Keratinocyte (primary cell): ENCODE measurements around the gene VSIG10L2. TPM values are rescaled to one million over a fixed set of nuclear protein-coding genes. Genes with fewer than 3 reads are reported as not detected.

Experiments
- DNase-seq: peaks from one replicate; pipeline ENCODE4 v3.0.0-alpha.2; 2011; ENCODE audit warnings: low read depth, missing footprints, low spot score
- FAIRE-seq: peaks from 2 replicates; lab custom pipeline; 2011; peaks lifted over from hg19 to GRCh38; lab: Jason Lieb, UNC
- H2AFZ ChIP-seq: 2 replicates; pipeline ENCODE4 v1.6.0; 2012; ENCODE audit warnings: low read length, control low read depth, inconsistent platforms; ENCODE audit not compliant: control insufficient read depth
- H3K27ac ChIP-seq: 2 replicates; pipeline ENCODE4 v1.5.1; 2011; ENCODE audit warnings: low read length; ENCODE audit not compliant: control insufficient read depth, insufficient read depth
- H3K27me3 ChIP-seq: 3 replicates; pipeline ENCODE4 v1.6.0; 2011; ENCODE audit warnings: low read length; ENCODE audit not compliant: control insufficient read depth, insufficient read depth; ENCODE audit errors: extremely low read depth
- H3K36me3 ChIP-seq, 2 experiments: 2 replicates in 1 of 2; 3 replicates in 1 of 2; pipeline ENCODE4 v1.5.1; 2011; ENCODE audit warnings: low read length in 2 of 2, mild to moderate bottlenecking in 1 of 2; ENCODE audit not compliant: control insufficient read depth in 2 of 2, insufficient read depth in 2 of 2; ENCODE audit errors: extremely low read depth in 1 of 2
- H3K4me1 ChIP-seq: 3 replicates; pipeline ENCODE4 v1.5.1; 2011; ENCODE audit warnings: low read length; ENCODE audit not compliant: control insufficient read depth, insufficient read depth; ENCODE audit errors: extremely low read depth
- H3K4me2 ChIP-seq: 3 replicates; pipeline ENCODE4 v1.6.0; 2011; ENCODE audit warnings: low read depth, low read length; ENCODE audit not compliant: control insufficient read depth, insufficient read depth; ENCODE audit errors: extremely low read depth
- H3K4me3 ChIP-seq, 3 experiments: fragments of 200-600 bp in 1 of 3; sonication (generic) in 1 of 3; 2 replicates in 2 of 3; 3 replicates in 1 of 3; pipeline ENCODE4 v1.5.1; 2011 to 2016; ENCODE audit warnings: low read length in 3 of 3, mild to moderate bottlenecking in 3 of 3, control low read depth in 2 of 3, inconsistent platforms in 1 of 3, low read depth in 1 of 3, mixed read lengths in 1 of 3, mixed run types in 1 of 3, moderate library complexity in 1 of 3; ENCODE audit not compliant: control insufficient read depth in 2 of 3, insufficient read depth in 2 of 3; ENCODE audit errors: extremely low read depth in 1 of 3
- H3K79me2 ChIP-seq: 2 replicates; pipeline ENCODE4 v1.6.0; 2012; ENCODE audit warnings: low read length; ENCODE audit not compliant: control insufficient read depth, insufficient read depth
- H3K9ac ChIP-seq: 3 replicates; pipeline ENCODE4 v1.6.0; 2011; ENCODE audit warnings: low read length; ENCODE audit not compliant: control insufficient read depth, insufficient read depth; ENCODE audit errors: extremely low read depth
- H3K9me1 ChIP-seq: 3 replicates; pipeline ENCODE4 v1.6.0; 2011; ENCODE audit warnings: low read length; ENCODE audit not compliant: control insufficient read depth, insufficient read depth; ENCODE audit errors: extremely low read depth
- H3K9me3 ChIP-seq: 2 replicates; pipeline ENCODE4 v1.5.1; 2012; ENCODE audit warnings: low read depth, low read length; ENCODE audit not compliant: control insufficient read depth
- H4K20me1 ChIP-seq: 3 replicates; pipeline ENCODE4 v1.6.0; 2011; ENCODE audit warnings: low read length; ENCODE audit not compliant: control insufficient read depth, insufficient read depth; ENCODE audit errors: extremely low read depth
- CTCF ChIP-seq, 3 experiments: IDR thresholded peaks in 1 of 3; conservative IDR thresholded peaks in 1 of 3; optimal IDR thresholded peaks in 1 of 3; 2 replicates in 2 of 3; 3 replicates in 1 of 3; pipeline versions ENCODE3 to v1.5.1; 2011; ENCODE audit warnings: low read length in 3 of 3, mild to moderate bottlenecking in 3 of 3, moderate library complexity in 2 of 3, control low read depth in 1 of 3, inconsistent platforms in 1 of 3; ENCODE audit not compliant: insufficient read depth in 2 of 3; ENCODE audit errors: extremely low read depth in 1 of 3
- EZH2 ChIP-seq: IDR thresholded peaks from one replicate; pipeline ENCODE4 v1.6.1; 2012; ENCODE audit warnings: inconsistent platforms, mild to moderate bottlenecking, low read length, moderate library complexity
- dilution Hi-C: fragments of 300-500 bp; cut with MboI; formaldehyde crosslinking; loops from one replicate; pipeline ENCODE4 v1.7.0; 2020; ENCODE audit warnings: low sequenced_read_pairs; ENCODE audit not compliant: extremely low pct_ligation_motif_present
- polyA plus RNA-seq, 5 experiments: library from polyadenylated mRNA; depleted of rRNA in 3 of 5; stranded (reverse) in 3 of 5; stranded (forward) in 1 of 5; unstranded in 1 of 5; fragments of >200 nt; gene quantifications; 1 replicate in 1 of 5; 2 replicates in 3 of 5; 3 replicates in 1 of 5; pipeline versions ENCODE4 v1.2.1 to v1.2.3, GENCODE V29; 2011 to 2012; ENCODE audit warnings: missing spikeins in 2 of 5, low read depth in 1 of 5, low replicate concordance in 1 of 5

Gene VSIG10L2
- polyA plus RNA-seq, 1 donor (not counting 4 experiments of a cell fraction or from before 2014, with no cell fraction given): 0.09 TPM

- Histone ChIP-seq H3K9ac (peak overlapping the region; percentile 72), H3K79me2 (peaks cover 34% of the 10 kb centered on the region), H3K4me2 (peak overlapping the region; percentile 84), H2AFZ (peak overlapping the region; percentile 97), H3K27ac (peak overlapping the region; percentile 61), H3K9me3 (no peaks in the 10 kb centered on the region), H3K4me1 (peaks cover 7% of the 10 kb centered on the region), H3K27me3 (peaks cover 20% of the 10 kb centered on the region), H3K9me1 (no peaks in the 10 kb centered on the region), H3K36me3 (peaks cover 6 to 8% of the 10 kb centered on the region in 2 experiments), H4K20me1 (no peaks in the 10 kb centered on the region), H3K4me3 (peak overlapping the region; percentile 49 to 83 (median 67))
- no peak for TF ChIP-seq CTCF (optimal IDR thresholded peaks at IDR 0.05 in 1 of 3, IDR thresholded peaks at IDR 0.05 in 1 of 3, conservative IDR thresholded peaks at IDR 0.05 in 1 of 3; ENCODE audit: extremely low read depth in 1 of 3, insufficient read depth in 2 of 3, low read length in 3 of 3)
- no peak for TF ChIP-seq EZH2
- DNase-seq (no peak), FAIRE-seq (no peak)
- dilution Hi-C loops: no loop called here
These were observed 43.4 kb upstream of the VSIG10L2 start for GRCh38 chr11:125902277-125902926.

GRCh38 chr11:125902927-125903710 lies 42.7 kb upstream of the VSIG10L2 start, which contains the start of gene PUS3:
TSS of gene PUS3 (minus strand) at chr11:125903206. CDS start at chr11:125896284, 6,922 bp downstream.
- H2AFZ ChIP-seq: peak within 1 kb of the TSS; percentile 97
- peak within 1 kb of the TSS; percentile 72 for H3K9ac ChIP-seq
- dilution Hi-C loops: no loop called here
- no peaks in the 10 kb centered on the region for H3K9me1 ChIP-seq
- H3K4me2 ChIP-seq: peak within 1 kb of the TSS; percentile 84
- peak within 1 kb of the TSS; percentile 61 for H3K27ac ChIP-seq
- H4K20me1 ChIP-seq: no peaks in the 10 kb centered on the region
- TF ChIP-seq EZH2: no peak
- TF ChIP-seq CTCF (optimal IDR thresholded peaks at IDR 0.05 in 1 of 3, IDR thresholded peaks at IDR 0.05 in 1 of 3, conservative IDR thresholded peaks at IDR 0.05 in 1 of 3; ENCODE audit: extremely low read depth in 1 of 3, insufficient read depth in 2 of 3, low read length in 3 of 3): no peak
- DNase-seq (no peak), FAIRE-seq (peak; percentile 43)
- H3K79me2 ChIP-seq: peaks cover 27% of the 10 kb centered on the region
- peaks cover 7% of the 10 kb centered on the region for H3K4me1 ChIP-seq
- H3K9me3 ChIP-seq: no peaks in the 10 kb centered on the region
- peaks cover 6 to 8% of the 10 kb centered on the region in 2 experiments for H3K36me3 ChIP-seq
- peaks cover 20% of the 10 kb centered on the region for H3K27me3 ChIP-seq
- peak within 1 kb of the TSS; percentile 49 to 83 (median 67) for H3K4me3 ChIP-seq
